Kidney epithelial cell (primary cell): ENCODE data around the gene RAP1GAP. TPM values are rescaled to one million over a fixed set of nuclear protein-coding genes. Genes with fewer than 3 reads are reported as not detected.

Experiments used
- DNase-seq: peaks from one replicate; pipeline ENCODE4 v3.0.0-alpha.2; 2010; ENCODE audit warnings: low read depth
- H3K27me3 ChIP-seq: 2 replicates; pipeline ENCODE4 v1.6.0; 2011; ENCODE audit warnings: low read length; ENCODE audit not compliant: control insufficient read depth, insufficient read depth
- H3K36me3 ChIP-seq: 2 replicates; pipeline ENCODE4 v1.5.1; 2011; ENCODE audit warnings: low read length; ENCODE audit not compliant: control insufficient read depth, insufficient read depth
- H3K4me3 ChIP-seq: 2 replicates; pipeline ENCODE4 v1.5.1; 2011; ENCODE audit warnings: low read depth, mild to moderate bottlenecking, control low read depth, low read length
- CTCF ChIP-seq: IDR thresholded peaks from 2 replicates; pipeline ENCODE4 v1.5.1; 2011; ENCODE audit warnings: mild to moderate bottlenecking, moderate library complexity, low read length, control low read depth, inconsistent platforms; ENCODE audit not compliant: insufficient read depth, poor library complexity, severe bottlenecking
- total RNA-seq: library from RNA; depleted of rRNA; stranded (reverse); fragments of >200 nt; gene quantifications from 2 replicates; pipeline ENCODE4 v1.2.3, GENCODE V29; 2015

RAP1GAP gene
- total RNA-seq, 1 donor from 2014 or later = 7.1 TPM

- H3K36me3 ChIP-seq = no peaks in the 10 kb centered on the region
- H3K27me3 ChIP-seq = peaks cover 2% of the 10 kb centered on the region
- no peak for DNase-seq
- H3K4me3 ChIP-seq = no peak overlapping the region
- no peak for TF ChIP-seq CTCF
Measured at GRCh38 chr1:21644906-21645305, 24.3 kb downstream of the RAP1GAP start.

GRCh38 chr1:21644348-21644747 is 24.8 kb downstream of the RAP1GAP start:
- Histone ChIP-seq H3K27me3 (peaks cover 2% of the 10 kb centered on the region), H3K4me3 (no peak overlapping the region), H3K36me3 (no peaks in the 10 kb centered on the region)
- TF ChIP-seq CTCF = no peak
- no peak for DNase-seq

- DNase-seq = no peak
- H3K36me3 ChIP-seq = no peaks in the 10 kb centered on the region
- TF ChIP-seq CTCF = no peak
- H3K27me3 ChIP-seq = no peaks in the 10 kb centered on the region
- H3K4me3 ChIP-seq = no peak overlapping the region
Measured at GRCh38 chr1:21643624-21644023, 25.5 kb downstream of the RAP1GAP start.

GRCh38 chr1:21641967-21642739 is 27.0 kb downstream of the RAP1GAP start:
- Histone ChIP-seq H3K36me3 (no peaks in the 10 kb centered on the region), H3K27me3 (no peaks in the 10 kb centered on the region), H3K4me3 (no peak overlapping the region)
- no peak for TF ChIP-seq CTCF
- DNase-seq = no peak

GRCh38 chr1:21641537-21641936 is 27.6 kb downstream of the RAP1GAP start:
- TF ChIP-seq CTCF = no peak
- DNase-seq = no peak

GRCh38 chr1:21641076-21641475 is 28.1 kb downstream of the RAP1GAP start:
- Histone ChIP-seq H3K27me3 (no peaks in the 10 kb centered on the region), H3K36me3 (no peaks in the 10 kb centered on the region), H3K4me3 (no peak overlapping the region)
- no peak for TF ChIP-seq CTCF
- DNase-seq = no peak

More at GRCh38 chr1:21641537-21641936, 27.6 kb downstream of the RAP1GAP start:
- H3K36me3 ChIP-seq = no peaks in the 10 kb centered on the region
- no peaks in the 10 kb centered on the region for H3K27me3 ChIP-seq
- H3K4me3 ChIP-seq = no peak overlapping the region
